ENCODE measurements around the gene POLRMT. TPM values are rescaled to one million over a fixed set of nuclear protein-coding genes. Genes with fewer than 3 reads are reported as not detected.
A peak's percentile ranks its signal among the peaks of the same experiment; 100 is the strongest.

POLRMT gene
- polyA plus RNA-seq, 1 of the 3 experiments (the other 2 are of a cell fraction): 38.2 TPM

- CTCF ChIA-PET: interaction anchor here (0.6 to 6.0 kb wide), 7 partner anchors 15 to 91 kb away, joined by 3 to 33 read pairs (median 9); partner anchors contain the start of genes PALM and RNF126
- no peak for DNase-seq
Observed at GRCh38 chr19:678791-679388, 45.6 kb upstream of the POLRMT start.

More at GRCh38 chr19:678791-679388, 45.6 kb upstream of the POLRMT start:
- TF ChIP-seq FOXM1 (IDR thresholded peaks at IDR 0.05; ENCODE audit: low read depth) (no peak), USF1 (IDR thresholded peaks at IDR 0.05; ENCODE audit: borderline replicate concordance, low read depth) (no peak), RAD21 (IDR thresholded peaks at IDR 0.05; ENCODE audit: low read length) (no peak), NRF1 (IDR thresholded peaks at IDR 0.05; ENCODE audit: low read depth, low read length) (no peak), EZH2phosphoT487 (IDR thresholded peaks at IDR 0.05; ENCODE audit: borderline replicate concordance, low read depth) (no peak), EP300 (IDR thresholded peaks at IDR 0.05; ENCODE audit: borderline replicate concordance in 1 of 2, low read depth in 1 of 2, low read length in 1 of 2) (no peak), SMC3 (IDR thresholded peaks at IDR 0.05; ENCODE audit: low read depth, low read length) (no peak), RFX5 (IDR thresholded peaks at IDR 0.05; ENCODE audit: low read length) (no peak), REST (IDR thresholded peaks at IDR 0.05; ENCODE audit: low read depth, low read length) (no peak), FOSL2 (IDR thresholded peaks at IDR 0.05; ENCODE audit: borderline replicate concordance, low read depth) (no peak), ELF1 (IDR thresholded peaks at IDR 0.05) (no peak)
- H3K4me3 ChIP-seq (ENCODE audit: low read depth in 2 of 2, low read length in 1 of 2): peak overlapping the region; percentile 82 to 95; a peak in 3 of 4 replicates
- H3K4me2 ChIP-seq: peak overlapping the region; percentile 90
- no peaks in the 10 kb centered on the region for H3K9me3 ChIP-seq
- H3K79me2 ChIP-seq (ENCODE audit: insufficient read depth): peaks cover 26% of the 10 kb centered on the region
- peak overlapping the region; percentile 90; the same call in 1 of the 2 replicates for H3K9ac ChIP-seq
- no peaks in the 10 kb centered on the region for H3K9me2 ChIP-seq
- no peaks in the 10 kb centered on the region for H4K20me1 ChIP-seq (ENCODE audit: insufficient read depth)
- no peaks in the 10 kb centered on the region for H3K27me3 ChIP-seq (ENCODE audit: insufficient read depth)
- peaks cover 8 to 33% of the 10 kb centered on the region in 2 experiments; a peak in 3 of 4 replicates for H3K4me1 ChIP-seq (ENCODE audit: control insufficient read depth in 1 of 2, insufficient read depth in 2 of 2, low read depth in 1 of 2, low read length in 1 of 2)
- H2AFZ ChIP-seq (ENCODE audit: low read depth): no peak overlapping the region
- POLR2A ChIA-PET: interaction anchor here (1.3 to 2.0 kb wide), 3 partner anchors 14 to 25 kb away, joined by 3 to 6 read pairs (median 3); partner anchors contain the start of gene RNF126
- WGBS (ENCODE audit: low lambda C conversion rate): 93% methylated on average over 10 of the region's 16 CpGs
- peak overlapping the region; percentile 78 to 96; a peak in 3 of 4 replicates for H3K27ac ChIP-seq (ENCODE audit: low read depth in 2 of 2, low read length in 1 of 2)
- peaks cover 10% of the 10 kb centered on the region for H3F3A ChIP-seq (replicated peaks; ENCODE audit: insufficient read depth)
- peaks cover 0 to 3% of the 10 kb centered on the region in 2 experiments for H3K36me3 ChIP-seq (replicated peaks in 1 of 2; ENCODE audit: control insufficient read depth in 1 of 2, insufficient read depth in 2 of 2, low read length in 1 of 2)

Data from SK-N-SH (cell line).